ENCODE results near the gene TASP1.
A peak's percentile ranks its signal among the peaks of the same experiment; 100 is the strongest.

Gene TASP1

GRCh38 chr20:13443690-13444089 lies 195.0 kb downstream of the TASP1 start:
- Histone ChIP-seq H3K27me3 (replicated peaks; ENCODE audit: control insufficient read depth, insufficient read depth, low read length) (no peaks in the 10 kb centered on the region), H3K36me3 (ENCODE audit: control insufficient read depth, insufficient read depth, low read length) (no peaks in the 10 kb centered on the region), H3K4me3 (replicated peaks; ENCODE audit: low read depth, low read length) (no peak overlapping the region)
- TF ChIP-seq CTCF (IDR thresholded peaks at IDR 0.05; ENCODE audit: insufficient read depth, low read length, poor library complexity, severe bottlenecking), result no peak
- no peak for DNase-seq (ENCODE audit: extremely low read depth, insufficient read length)

GRCh38 chr20:13442986-13443385 lies 195.7 kb downstream of the TASP1 start:
- Histone ChIP-seq H3K36me3 (ENCODE audit: control insufficient read depth, insufficient read depth, low read length) (no peaks in the 10 kb centered on the region), H3K4me3 (replicated peaks; ENCODE audit: low read depth, low read length) (no peak overlapping the region), H3K27me3 (replicated peaks; ENCODE audit: control insufficient read depth, insufficient read depth, low read length) (no peaks in the 10 kb centered on the region)
- DNase-seq (ENCODE audit: extremely low read depth, insufficient read length), result no peak
- TF ChIP-seq CTCF (IDR thresholded peaks at IDR 0.05; ENCODE audit: insufficient read depth, low read length, poor library complexity, severe bottlenecking), result no peak

- H3K27me3 ChIP-seq (replicated peaks; ENCODE audit: control insufficient read depth, insufficient read depth, low read length), result no peaks in the 10 kb centered on the region
- no peak for DNase-seq (ENCODE audit: extremely low read depth, insufficient read length)
- no peaks in the 10 kb centered on the region for H3K36me3 ChIP-seq (ENCODE audit: control insufficient read depth, insufficient read depth, low read length)
- no peak for TF ChIP-seq CTCF (IDR thresholded peaks at IDR 0.05; ENCODE audit: insufficient read depth, low read length, poor library complexity, severe bottlenecking)
- no peak overlapping the region for H3K4me3 ChIP-seq (replicated peaks; ENCODE audit: low read depth, low read length)
These were observed 197.3 kb downstream of the TASP1 start for GRCh38 chr20:13441388-13441787.

- no peak for TF ChIP-seq CTCF (IDR thresholded peaks at IDR 0.05; ENCODE audit: insufficient read depth, low read length, poor library complexity, severe bottlenecking)
- Histone ChIP-seq H3K4me3 (replicated peaks; ENCODE audit: low read depth, low read length) (no peak overlapping the region), H3K36me3 (ENCODE audit: control insufficient read depth, insufficient read depth, low read length) (no peaks in the 10 kb centered on the region), H3K27me3 (replicated peaks; ENCODE audit: control insufficient read depth, insufficient read depth, low read length) (no peaks in the 10 kb centered on the region)
- DNase-seq (ENCODE audit: extremely low read depth, insufficient read length), result no peak
These were observed 202.2 kb downstream of the TASP1 start for GRCh38 chr20:13436530-13436929.

GRCh38 chr20:13432126-13432525 lies 206.6 kb downstream of the TASP1 start:
- no peak overlapping the region for H3K4me3 ChIP-seq (replicated peaks; ENCODE audit: low read depth, low read length)
- TF ChIP-seq CTCF (IDR thresholded peaks at IDR 0.05; ENCODE audit: insufficient read depth, low read length, poor library complexity, severe bottlenecking), result no peak
- no peaks in the 10 kb centered on the region for H3K36me3 ChIP-seq (ENCODE audit: control insufficient read depth, insufficient read depth, low read length)
- no peaks in the 10 kb centered on the region for H3K27me3 ChIP-seq (replicated peaks; ENCODE audit: control insufficient read depth, insufficient read depth, low read length)
- no peak for DNase-seq (ENCODE audit: extremely low read depth, insufficient read length)

GRCh38 chr20:13430346-13431002 lies 208.3 kb downstream of the TASP1 start:
- Histone ChIP-seq H3K27me3 (replicated peaks; ENCODE audit: control insufficient read depth, insufficient read depth, low read length) (no peaks in the 10 kb centered on the region), H3K36me3 (ENCODE audit: control insufficient read depth, insufficient read depth, low read length) (no peaks in the 10 kb centered on the region), H3K4me3 (replicated peaks; ENCODE audit: low read depth, low read length) (no peak overlapping the region)
- DNase-seq (ENCODE audit: extremely low read depth, insufficient read length), result peak; percentile 9
- no peak for TF ChIP-seq CTCF (IDR thresholded peaks at IDR 0.05; ENCODE audit: insufficient read depth, low read length, poor library complexity, severe bottlenecking)

All from GM06990 (cell line).